GM06990 (cell line): ENCODE measurements around the gene ZNF526.
A peak's percentile ranks its signal among the peaks of the same experiment; 100 is the strongest.

Experiments
- DNase-seq: peaks from one replicate; pipeline ENCODE4 v3.0.0-alpha.2; 2011; ENCODE audit not compliant: insufficient read length; ENCODE audit errors: extremely low read depth
- H3K27me3 ChIP-seq: replicated peaks from 2 replicates; pipeline ENCODE4 v1.6.0; 2011; ENCODE audit warnings: low read length; ENCODE audit not compliant: control insufficient read depth, insufficient read depth
- H3K36me3 ChIP-seq: 2 replicates; pipeline ENCODE4 v1.5.1; 2011; ENCODE audit warnings: low read length; ENCODE audit not compliant: control insufficient read depth, insufficient read depth
- H3K4me3 ChIP-seq: replicated peaks from 2 replicates; pipeline ENCODE4 v1.5.1; 2011; ENCODE audit warnings: low read depth, mild to moderate bottlenecking, control low read depth, low read length
- CTCF ChIP-seq: IDR thresholded peaks from 2 replicates; pipeline ENCODE4 v1.5.1; 2011; ENCODE audit warnings: low read length, control low read depth, mild to moderate bottlenecking, inconsistent platforms; ENCODE audit not compliant: insufficient read depth, poor library complexity, severe bottlenecking

Gene ZNF526

GRCh38 chr19:42198676-42199439, 21.3 kb upstream of the ZNF526 start:
- Histone ChIP-seq H3K4me3 (peak overlapping the region; percentile 33), H3K27me3 (no peaks in the 10 kb centered on the region), H3K36me3 (peaks cover 19% of the 10 kb centered on the region)
- no peak for TF ChIP-seq CTCF
- peak; percentile 74 for DNase-seq

GRCh38 chr19:42199440-42200115, 20.5 kb upstream of the ZNF526 start:
- peaks cover 24% of the 10 kb centered on the region for H3K36me3 ChIP-seq
- peak overlapping the region; percentile 33 for H3K4me3 ChIP-seq
- H3K27me3 ChIP-seq, result no peaks in the 10 kb centered on the region
- DNase-seq, result peak; percentile 88
- TF ChIP-seq CTCF, result peak; percentile 48

- TF ChIP-seq CTCF, result no peak
- peak overlapping the region; percentile 33 for H3K4me3 ChIP-seq
- no peaks in the 10 kb centered on the region for H3K27me3 ChIP-seq
- peaks cover 27% of the 10 kb centered on the region for H3K36me3 ChIP-seq
- DNase-seq, result no peak
These were observed 19.9 kb upstream of the ZNF526 start for GRCh38 chr19:42200116-42200715.

GRCh38 chr19:42201489-42202289, 18.4 kb upstream of the ZNF526 start:
- TF ChIP-seq CTCF, result no peak
- peak; percentile 70 for DNase-seq
- Histone ChIP-seq H3K27me3 (no peaks in the 10 kb centered on the region), H3K4me3 (peak overlapping the region; percentile 25; the same call in 1 of the 2 replicates), H3K36me3 (peaks cover 29% of the 10 kb centered on the region)

- Histone ChIP-seq H3K27me3 (no peaks in the 10 kb centered on the region), H3K4me3 (no peak overlapping the region), H3K36me3 (peaks cover 34% of the 10 kb centered on the region)
- DNase-seq, result no peak
- no peak for TF ChIP-seq CTCF
These were observed 17.7 kb upstream of the ZNF526 start for GRCh38 chr19:42202290-42202880.
